Activated naive CD8-positive, alpha-beta T cell (primary cell): ENCODE data around the gene RIC1.
"Not testable (repeated sequence)": the region's sequence is repeated elsewhere in the genome, so short reads cannot be mapped to it uniquely, and the experiment has no call there.

Source experiments
- H3K27ac Mint-ChIP-seq: one replicate; pipeline ENCODE4 v1.8.0; 2021; ENCODE audit warnings: mixed read lengths
- H3K27me3 Mint-ChIP-seq: one replicate; pipeline ENCODE4 v1.8.0; 2021; ENCODE audit warnings: mixed read lengths
- H3K36me3 Mint-ChIP-seq: one replicate; pipeline ENCODE4 v1.8.0; 2021; ENCODE audit warnings: mixed read lengths
- H3K4me1 Mint-ChIP-seq: one replicate; pipeline ENCODE4 v1.8.0; 2021; ENCODE audit warnings: low read depth, mixed read lengths
- H3K4me3 Mint-ChIP-seq: one replicate; pipeline ENCODE4 v1.8.0; 2021; ENCODE audit warnings: mild to moderate bottlenecking, mixed read lengths
- H3K9me3 Mint-ChIP-seq: one replicate; pipeline ENCODE4 v1.8.0; 2021; ENCODE audit warnings: low read depth, mixed read lengths

Gene RIC1

GRCh38 chr9:5611321-5612184 is 17.4 kb upstream of the RIC1 start:
- H3K27ac Mint-ChIP-seq = peak overlapping the region; percentile 28
- no peaks in the 10 kb centered on the region for H3K9me3 Mint-ChIP-seq
- H3K27me3 Mint-ChIP-seq = no peaks in the 10 kb centered on the region
- H3K4me1 Mint-ChIP-seq = peaks cover 33% of the 10 kb centered on the region
- peaks cover 2% of the 10 kb centered on the region for H3K36me3 Mint-ChIP-seq
- no peak overlapping the region for H3K4me3 Mint-ChIP-seq

DNA sequence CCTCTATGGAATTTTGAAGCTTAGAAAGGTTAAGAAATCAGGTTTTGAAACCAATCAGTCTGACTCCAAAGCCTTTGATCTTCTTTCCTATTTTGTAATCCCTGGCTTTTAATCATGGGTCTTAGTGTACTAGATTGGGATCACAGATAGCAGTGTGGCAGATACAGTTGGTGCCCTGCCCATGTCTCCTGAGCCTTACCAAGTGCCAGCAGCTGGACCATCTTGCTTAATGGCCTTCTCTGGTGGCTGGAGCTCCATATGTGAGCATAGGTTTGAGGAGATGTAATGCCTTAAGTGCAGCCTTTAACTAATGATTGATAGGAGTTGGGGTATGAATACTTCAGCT is 16.7 kb upstream of the RIC1 start:
- no peaks in the 10 kb centered on the region for H3K9me3 Mint-ChIP-seq
- no peaks in the 10 kb centered on the region for H3K36me3 Mint-ChIP-seq
- no peak overlapping the region for H3K27ac Mint-ChIP-seq
- no peak overlapping the region for H3K4me3 Mint-ChIP-seq
- no peaks in the 10 kb centered on the region for H3K27me3 Mint-ChIP-seq
- H3K4me1 Mint-ChIP-seq = peaks cover 34% of the 10 kb centered on the region

- Mint-ChIP-seq H3K27me3 (no peaks in the 10 kb centered on the region), H3K4me3 (no peak overlapping the region), H3K36me3 (no peaks in the 10 kb centered on the region), H3K9me3 (no peaks in the 10 kb centered on the region), H3K4me1 (peaks cover 36% of the 10 kb centered on the region), H3K27ac (no peak overlapping the region)
These were observed 14.7 kb upstream of the RIC1 start for GRCh38 chr9:5614192-5614591.

GRCh38 chr9:5614985-5615384 is 13.9 kb upstream of the RIC1 start:
- no peak overlapping the region for H3K27ac Mint-ChIP-seq
- no peaks in the 10 kb centered on the region for H3K9me3 Mint-ChIP-seq

DNA sequence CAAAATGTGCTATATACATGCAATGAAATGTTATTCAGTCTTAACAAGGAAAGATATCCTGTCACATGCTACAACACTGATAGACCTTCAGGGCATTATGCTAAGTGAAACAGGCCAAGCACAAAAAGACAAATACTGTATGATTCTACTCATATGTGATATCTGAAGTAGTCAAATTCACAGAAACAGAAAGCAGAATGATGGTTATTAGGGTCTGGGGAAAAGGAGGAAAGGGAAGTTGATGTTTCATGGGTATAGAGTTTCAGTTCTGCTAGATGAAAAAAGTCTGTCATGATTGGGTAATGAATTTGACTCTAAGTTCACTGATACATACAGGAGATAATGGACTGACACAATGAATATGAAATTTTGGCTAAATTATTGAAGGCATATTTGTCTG is 11.2 kb upstream of the RIC1 start:
- Mint-ChIP-seq H3K27ac (peak overlapping the region; percentile 17), H3K36me3 (no peaks in the 10 kb centered on the region), H3K4me1 (peaks cover 37% of the 10 kb centered on the region), H3K27me3 (no peaks in the 10 kb centered on the region), H3K4me3 (peak overlapping the region; percentile 0), H3K9me3 (no peaks in the 10 kb centered on the region)

More at GRCh38 chr9:5614985-5615384, 13.9 kb upstream of the RIC1 start:
- H3K27me3 Mint-ChIP-seq = no peaks in the 10 kb centered on the region
- no peaks in the 10 kb centered on the region for H3K36me3 Mint-ChIP-seq
- H3K4me1 Mint-ChIP-seq = peaks cover 35% of the 10 kb centered on the region
- no peak overlapping the region for H3K4me3 Mint-ChIP-seq

DNA sequence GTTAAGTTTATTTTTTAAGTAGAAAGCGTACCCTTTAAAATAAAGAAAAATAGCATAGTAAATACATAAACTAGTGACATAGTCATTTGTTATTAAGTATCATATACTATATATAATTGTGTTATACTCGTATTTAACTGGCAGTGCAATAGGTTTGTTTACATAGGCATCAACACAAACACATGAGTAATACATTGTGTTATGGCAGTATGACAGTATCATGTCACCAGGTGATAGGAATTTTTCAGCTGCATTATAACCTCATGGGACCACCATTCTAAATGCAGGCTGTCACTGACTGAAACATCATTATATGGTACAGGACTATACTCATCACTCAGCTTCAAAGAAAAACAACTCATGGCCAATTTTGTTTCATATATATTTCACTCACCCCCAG is 8.4 kb upstream of the RIC1 start:
- peak overlapping the region; percentile 17 for H3K27ac Mint-ChIP-seq
- peaks cover 2% of the 10 kb centered on the region for H3K36me3 Mint-ChIP-seq
- no peak overlapping the region for H3K4me3 Mint-ChIP-seq
- peaks cover 57% of the 10 kb centered on the region for H3K4me1 Mint-ChIP-seq
- no peaks in the 10 kb centered on the region for H3K27me3 Mint-ChIP-seq
- no peaks in the 10 kb centered on the region for H3K9me3 Mint-ChIP-seq

DNA sequence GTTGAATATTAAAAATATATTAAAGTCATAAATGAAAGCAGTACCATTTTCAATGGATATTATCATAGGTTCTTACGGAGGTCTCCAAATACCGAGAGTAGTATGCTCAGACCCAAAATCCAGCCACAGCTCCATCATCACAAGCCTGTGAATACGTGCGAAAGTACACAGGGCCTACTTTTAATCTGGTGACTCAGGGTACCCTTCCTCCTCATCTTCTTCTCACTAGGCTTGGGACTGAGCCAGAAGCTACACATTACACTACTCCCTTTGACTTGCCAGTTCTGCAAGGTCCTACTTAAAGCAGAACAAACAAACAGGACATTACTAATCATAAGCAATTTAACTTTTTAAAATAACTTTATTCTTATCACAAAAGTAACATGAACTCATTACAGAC is 7.6 kb upstream of the RIC1 start:
- no peak overlapping the region for H3K27ac Mint-ChIP-seq
- H3K4me1 Mint-ChIP-seq = peaks cover 58% of the 10 kb centered on the region
- H3K36me3 Mint-ChIP-seq = peaks cover 2% of the 10 kb centered on the region
- H3K9me3 Mint-ChIP-seq = no peaks in the 10 kb centered on the region
- H3K27me3 Mint-ChIP-seq = no peaks in the 10 kb centered on the region
- no peak overlapping the region for H3K4me3 Mint-ChIP-seq

GRCh38 chr9:5622016-5622415 is 6.9 kb upstream of the RIC1 start:
- Mint-ChIP-seq H3K9me3 (no peaks in the 10 kb centered on the region), H3K27ac (no peak overlapping the region), H3K36me3 (peaks cover 2% of the 10 kb centered on the region), H3K27me3 (no peaks in the 10 kb centered on the region), H3K4me1 (peaks cover 63% of the 10 kb centered on the region), H3K4me3 (no peak overlapping the region)

GRCh38 chr9:5624655-5625054 is 4.3 kb upstream of the RIC1 start:
- H3K27ac Mint-ChIP-seq = peak overlapping the region; percentile 89
- peaks cover 58% of the 10 kb centered on the region for H3K4me1 Mint-ChIP-seq
- H3K9me3 Mint-ChIP-seq = no peaks in the 10 kb centered on the region
- peaks cover 2% of the 10 kb centered on the region for H3K36me3 Mint-ChIP-seq
- peak overlapping the region; percentile 5 for H3K4me3 Mint-ChIP-seq
- no peaks in the 10 kb centered on the region for H3K27me3 Mint-ChIP-seq

DNA sequence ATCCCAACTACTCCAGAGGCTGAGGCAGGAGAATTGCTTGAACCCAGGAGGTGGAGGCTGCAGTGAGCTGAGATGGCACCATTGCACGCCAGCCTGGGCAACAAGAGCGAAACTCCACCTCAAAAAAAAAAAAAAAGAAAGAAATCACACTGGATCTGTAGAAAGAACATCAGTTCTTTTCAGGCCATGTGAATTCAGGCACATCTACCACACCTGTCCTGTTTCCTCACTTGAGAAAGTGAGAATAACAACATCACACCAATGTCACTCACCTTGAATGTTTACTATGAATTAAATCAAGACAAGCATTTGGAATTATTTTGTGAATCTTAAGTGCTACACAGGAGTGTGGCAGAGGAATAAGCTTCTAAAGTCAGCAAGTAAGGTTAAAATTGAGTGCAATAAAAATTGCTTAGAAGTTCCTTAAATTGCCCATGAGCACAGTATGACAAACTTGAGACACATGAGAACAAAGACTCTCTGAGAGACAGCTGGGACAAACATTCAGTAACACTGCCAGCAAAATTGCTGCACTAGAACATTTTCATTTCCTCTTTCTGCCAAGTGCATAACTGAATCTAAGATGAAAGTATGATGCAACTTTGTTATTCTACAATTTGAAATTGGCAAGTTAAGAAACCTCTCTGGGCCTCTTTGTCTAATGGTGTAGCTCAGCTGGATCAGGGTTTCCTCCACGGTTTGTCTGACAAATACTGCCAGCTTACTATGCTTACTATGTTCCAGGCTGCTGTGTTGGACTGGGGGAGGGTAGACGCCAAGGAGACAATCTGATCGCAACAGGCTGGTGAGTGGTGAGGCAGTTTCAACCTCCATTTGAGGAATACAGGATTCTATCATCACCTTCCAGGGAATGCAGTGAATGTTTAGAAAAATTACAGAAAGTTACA is 1.9 kb upstream of the RIC1 start:
- H3K4me1 Mint-ChIP-seq = peaks cover 62% of the 10 kb centered on the region
- peak overlapping the region; percentile 98 for H3K4me3 Mint-ChIP-seq
- H3K36me3 Mint-ChIP-seq = peaks cover 2% of the 10 kb centered on the region
- H3K9me3 Mint-ChIP-seq = no peaks in the 10 kb centered on the region
- no peaks in the 10 kb centered on the region for H3K27me3 Mint-ChIP-seq
- peak overlapping the region; percentile 97 for H3K27ac Mint-ChIP-seq

DNA sequence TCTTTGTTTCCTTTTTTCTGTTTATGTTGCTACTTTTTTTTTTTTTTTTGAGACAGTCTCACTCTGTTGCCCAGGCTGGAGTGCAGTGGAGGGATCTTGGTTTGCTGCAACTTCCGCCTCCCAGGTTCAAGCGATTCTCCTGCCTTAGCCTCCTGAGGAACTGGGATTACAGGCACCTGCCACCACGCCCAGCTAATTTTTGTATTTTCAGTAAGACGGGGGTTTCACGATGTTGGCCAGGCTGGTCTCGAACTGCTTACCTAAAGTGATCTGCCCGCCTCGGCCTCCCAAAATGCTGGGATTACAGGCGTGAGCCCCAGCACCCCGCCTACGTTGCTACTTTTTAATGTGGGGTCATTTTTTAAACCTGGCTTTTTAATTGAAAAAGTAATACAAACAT is 1.2 kb upstream of the RIC1 start:
- peak overlapping the region; percentile 98 for H3K4me3 Mint-ChIP-seq
- not testable (repeated sequence) for H3K27me3 Mint-ChIP-seq, H3K9me3 Mint-ChIP-seq, H3K36me3 Mint-ChIP-seq
- peaks cover 67% of the 10 kb centered on the region for H3K4me1 Mint-ChIP-seq
- peak overlapping the region; percentile 97 for H3K27ac Mint-ChIP-seq

- Mint-ChIP-seq H3K36me3 (peaks cover 2% of the 10 kb centered on the region), H3K4me3 (peak overlapping the region; percentile 98), H3K27me3 (no peaks in the 10 kb centered on the region), H3K27ac (peak overlapping the region; percentile 97), H3K9me3 (no peaks in the 10 kb centered on the region), H3K4me1 (peaks cover 69% of the 10 kb centered on the region)
These were observed 751 bp upstream of the RIC1 start for GRCh38 chr9:5628183-5628529.

- Mint-ChIP-seq H3K4me1 (peaks cover 69% of the 10 kb centered on the region), H3K36me3 (peaks cover 2% of the 10 kb centered on the region), H3K27ac (peak overlapping the region; percentile 94), H3K4me3 (peak overlapping the region; percentile 99), H3K9me3 (no peaks in the 10 kb centered on the region), H3K27me3 (no peaks in the 10 kb centered on the region)
These were observed 589 bp downstream of the RIC1 start for GRCh38 chr9:5629312-5630080.

DNA sequence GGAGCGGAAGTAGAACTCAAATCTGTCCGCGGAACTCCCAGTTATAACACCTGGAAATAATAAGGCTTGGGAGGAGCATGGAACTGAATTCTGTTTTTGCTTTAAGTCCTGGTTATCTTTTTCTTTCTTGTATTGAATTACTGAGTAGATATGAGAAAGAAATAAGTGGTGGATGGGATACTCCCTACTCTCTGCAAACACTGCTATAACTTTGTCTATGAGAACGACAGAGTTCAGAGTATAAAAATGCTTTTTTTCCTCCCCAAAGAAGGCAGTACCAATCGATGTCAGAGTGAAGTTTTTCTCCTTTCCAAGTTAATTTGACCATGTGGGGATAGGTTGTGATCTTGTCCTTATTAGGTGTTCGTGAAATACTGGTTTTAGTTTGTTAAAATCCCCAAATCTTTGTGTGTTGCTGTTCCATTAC is 1.2 kb downstream of the RIC1 start:
- peaks cover 67% of the 10 kb centered on the region for H3K4me1 Mint-ChIP-seq
- peaks cover 3% of the 10 kb centered on the region for H3K36me3 Mint-ChIP-seq
- H3K27me3 Mint-ChIP-seq = no peaks in the 10 kb centered on the region
- peak overlapping the region; percentile 94 for H3K27ac Mint-ChIP-seq
- peak overlapping the region; percentile 99 for H3K4me3 Mint-ChIP-seq
- peaks cover under 1% of the 10 kb centered on the region for H3K9me3 Mint-ChIP-seq

GRCh38 chr9:5631026-5631425 is 2.1 kb downstream of the RIC1 start:
- no peak overlapping the region for H3K27ac Mint-ChIP-seq
- H3K4me3 Mint-ChIP-seq = no peak overlapping the region
- H3K27me3 Mint-ChIP-seq = no peaks in the 10 kb centered on the region
- H3K4me1 Mint-ChIP-seq = peaks cover 64% of the 10 kb centered on the region
- peaks cover 6% of the 10 kb centered on the region for H3K36me3 Mint-ChIP-seq
- H3K9me3 Mint-ChIP-seq = peaks cover 9% of the 10 kb centered on the region
